ENCODE measurements around the gene GPATCH4.

GRCh38 chr1:156596426-156596825 is 4.9 kb downstream of the GPATCH4 start:
- TF ChIP-seq POLR2A (IDR thresholded peaks at IDR 0.05), result no peak
- TF ChIP-seq CTCF (IDR thresholded peaks at IDR 0.05), result no peak
- TF ChIP-seq EP300 (IDR thresholded peaks at IDR 0.05), result no peak
